Measurements from ENCODE around the gene C6orf118.

The C6orf118 gene

GRCh38 chr6:165244524-165245247 lies 64.7 kb downstream of the C6orf118 start:
- H3K56ac ChIP-seq (ENCODE audit: low read length): no peak overlapping the region
- H3K4me2 ChIP-seq (ENCODE audit: low read length): no peak overlapping the region
- H4K8ac ChIP-seq (ENCODE audit: low read depth, low read length): no peak overlapping the region
- no peaks in the 10 kb centered on the region for H3K27me3 ChIP-seq (ENCODE audit: insufficient read depth, low read length, poor library complexity)
- H2AK5ac ChIP-seq (ENCODE audit: low read length): no peak overlapping the region
- H2BK120ac ChIP-seq (ENCODE audit: low read depth, low read length): no peak overlapping the region
- no peaks in the 10 kb centered on the region for H3K79me1 ChIP-seq (ENCODE audit: low read length)
- H3K27ac ChIP-seq (ENCODE audit: low read depth, low read length): no peak overlapping the region
- DNase-seq: peak; percentile 31
- H3K9ac ChIP-seq (ENCODE audit: low read length): no peak overlapping the region
- no peak overlapping the region for H4K5ac ChIP-seq (ENCODE audit: low read length)
- H3K79me2 ChIP-seq (ENCODE audit: control insufficient read depth, insufficient read depth, low read length): no peaks in the 10 kb centered on the region
- no peak overlapping the region for H2BK5ac ChIP-seq (ENCODE audit: low read length)
- WGBS (ENCODE audit: extremely low coverage, insufficient coverage, low lambda C conversion rate): no CpG with 5 or more reads among the region's 12 CpGs
- no peaks in the 10 kb centered on the region for H3K4me1 ChIP-seq (ENCODE audit: control insufficient read depth, low read depth, low read length)
- no peaks in the 10 kb centered on the region for H3K36me3 ChIP-seq (ENCODE audit: control insufficient read depth, insufficient read depth, low read length)
- H2BK15ac ChIP-seq (replicated peaks; ENCODE audit: low read depth): no peak overlapping the region
- no peak overlapping the region for H3K18ac ChIP-seq (ENCODE audit: low read length)
- H3K23ac ChIP-seq (ENCODE audit: low read length): no peak overlapping the region
- H3K4ac ChIP-seq (ENCODE audit: low read depth, low read length): no peak overlapping the region
- H3K4me3 ChIP-seq (ENCODE audit: low read length): no peak overlapping the region

DNA sequence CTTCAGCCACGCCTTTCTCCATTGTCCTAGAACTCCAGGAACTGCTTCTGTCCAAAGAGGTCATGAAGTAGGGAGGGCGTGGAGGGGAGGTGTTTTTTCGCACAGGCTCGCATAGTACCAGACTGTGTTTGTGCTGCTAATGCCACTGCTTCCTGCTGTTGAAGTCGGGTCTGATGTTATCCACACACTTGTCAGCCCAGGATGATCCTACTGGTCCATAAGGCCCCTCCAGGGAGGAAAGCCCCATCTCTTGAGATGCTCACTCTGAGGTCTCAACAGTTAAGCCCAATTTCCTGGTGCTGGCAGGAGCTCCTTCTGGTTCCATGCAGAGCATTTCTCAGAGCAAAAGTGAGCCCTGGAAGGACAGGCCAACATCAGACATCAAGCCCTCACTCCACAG lies 65.6 kb downstream of the C6orf118 start:
- Histone ChIP-seq H2BK120ac (ENCODE audit: low read depth, low read length) (no peak overlapping the region), H3K79me1 (ENCODE audit: low read length) (no peaks in the 10 kb centered on the region), H4K5ac (ENCODE audit: low read length) (no peak overlapping the region), H4K8ac (ENCODE audit: low read depth, low read length) (no peak overlapping the region), H3K56ac (ENCODE audit: low read length) (no peak overlapping the region), H3K18ac (ENCODE audit: low read length) (no peak overlapping the region), H3K27ac (ENCODE audit: low read depth, low read length) (no peak overlapping the region), H3K4me1 (ENCODE audit: control insufficient read depth, low read depth, low read length) (no peaks in the 10 kb centered on the region), H3K27me3 (ENCODE audit: insufficient read depth, low read length, poor library complexity) (no peaks in the 10 kb centered on the region), H2BK15ac (replicated peaks; ENCODE audit: low read depth) (no peak overlapping the region), H3K36me3 (ENCODE audit: control insufficient read depth, insufficient read depth, low read length) (no peaks in the 10 kb centered on the region), H3K4me2 (ENCODE audit: low read length) (no peak overlapping the region), H3K23ac (ENCODE audit: low read length) (no peak overlapping the region), H2AK5ac (ENCODE audit: low read length) (no peak overlapping the region), H3K9ac (ENCODE audit: low read length) (no peak overlapping the region), H3K79me2 (ENCODE audit: control insufficient read depth, insufficient read depth, low read length) (no peaks in the 10 kb centered on the region), H3K4me3 (ENCODE audit: low read length) (no peak overlapping the region), H3K4ac (ENCODE audit: low read depth, low read length) (no peak overlapping the region), H2BK5ac (ENCODE audit: low read length) (no peak overlapping the region)
- no peak for DNase-seq
- no CpG with 5 or more reads among the region's 5 CpGs for WGBS (ENCODE audit: extremely low coverage, insufficient coverage, low lambda C conversion rate)

DNA sequence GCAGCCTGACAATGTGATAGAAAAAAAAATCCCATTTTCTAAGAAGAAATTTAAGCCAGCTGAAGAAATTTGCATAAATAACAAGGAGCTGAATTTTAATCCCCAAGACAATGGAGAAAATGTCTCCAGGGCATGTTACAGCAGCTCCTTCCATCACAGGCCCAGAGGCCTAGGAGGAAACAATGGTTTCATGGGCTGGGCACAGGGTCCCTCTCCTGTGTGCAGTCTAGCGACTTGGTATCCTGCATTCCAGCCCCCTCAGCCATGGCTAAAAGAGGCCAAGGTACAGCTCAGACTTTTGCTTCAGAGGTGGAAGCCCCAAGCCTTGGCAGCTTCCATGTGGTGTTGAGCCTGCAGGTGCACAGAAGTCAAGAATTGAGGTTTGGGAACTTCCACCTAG lies 73.1 kb downstream of the C6orf118 start:
- Histone ChIP-seq H3K36me3 (ENCODE audit: control insufficient read depth, insufficient read depth, low read length) (no peaks in the 10 kb centered on the region), H3K79me1 (ENCODE audit: low read length) (no peaks in the 10 kb centered on the region), H3K18ac (ENCODE audit: low read length) (no peak overlapping the region), H2BK5ac (ENCODE audit: low read length) (no peak overlapping the region), H3K4me2 (ENCODE audit: low read length) (no peak overlapping the region), H4K8ac (ENCODE audit: low read depth, low read length) (no peak overlapping the region), H3K9ac (ENCODE audit: low read length) (no peak overlapping the region), H4K5ac (ENCODE audit: low read length) (no peak overlapping the region), H2BK15ac (replicated peaks; ENCODE audit: low read depth) (no peak overlapping the region), H3K4me1 (ENCODE audit: control insufficient read depth, low read depth, low read length) (no peaks in the 10 kb centered on the region), H3K79me2 (ENCODE audit: control insufficient read depth, insufficient read depth, low read length) (no peaks in the 10 kb centered on the region), H3K4ac (ENCODE audit: low read depth, low read length) (no peak overlapping the region), H3K27ac (ENCODE audit: low read depth, low read length) (no peak overlapping the region), H3K23ac (ENCODE audit: low read length) (no peak overlapping the region), H3K27me3 (ENCODE audit: insufficient read depth, low read length, poor library complexity) (no peaks in the 10 kb centered on the region), H2AK5ac (ENCODE audit: low read length) (no peak overlapping the region), H3K56ac (ENCODE audit: low read length) (no peak overlapping the region), H3K4me3 (ENCODE audit: low read length) (no peak overlapping the region), H2BK120ac (ENCODE audit: low read depth, low read length) (no peak overlapping the region)
- WGBS (ENCODE audit: extremely low coverage, insufficient coverage, low lambda C conversion rate): no CpG with 5 or more reads among the region's 1 CpG
- peak; percentile 21 for DNase-seq

GRCh38 chr6:165232731-165233488 lies 76.5 kb downstream of the C6orf118 start:
- no peaks in the 10 kb centered on the region for H3K79me2 ChIP-seq (ENCODE audit: control insufficient read depth, insufficient read depth, low read length)
- no peak overlapping the region for H3K56ac ChIP-seq (ENCODE audit: low read length)
- no peak overlapping the region for H2BK120ac ChIP-seq (ENCODE audit: low read depth, low read length)
- H3K4ac ChIP-seq (ENCODE audit: low read depth, low read length): no peak overlapping the region
- H3K18ac ChIP-seq (ENCODE audit: low read length): no peak overlapping the region
- H3K4me3 ChIP-seq (ENCODE audit: low read length): no peak overlapping the region
- no peaks in the 10 kb centered on the region for H3K27me3 ChIP-seq (ENCODE audit: insufficient read depth, low read length, poor library complexity)
- no peak overlapping the region for H2BK15ac ChIP-seq (replicated peaks; ENCODE audit: low read depth)
- H2AK5ac ChIP-seq (ENCODE audit: low read length): no peak overlapping the region
- no peak for DNase-seq
- H3K23ac ChIP-seq (ENCODE audit: low read length): no peak overlapping the region
- no peaks in the 10 kb centered on the region for H3K4me1 ChIP-seq (ENCODE audit: control insufficient read depth, low read depth, low read length)
- no peaks in the 10 kb centered on the region for H3K79me1 ChIP-seq (ENCODE audit: low read length)
- H3K9ac ChIP-seq (ENCODE audit: low read length): no peak overlapping the region
- no peak overlapping the region for H4K5ac ChIP-seq (ENCODE audit: low read length)
- H4K8ac ChIP-seq (ENCODE audit: low read depth, low read length): no peak overlapping the region
- H2BK5ac ChIP-seq (ENCODE audit: low read length): no peak overlapping the region
- no peak overlapping the region for H3K27ac ChIP-seq (ENCODE audit: low read depth, low read length)
- no CpG with 5 or more reads among the region's 8 CpGs for WGBS (ENCODE audit: extremely low coverage, insufficient coverage, low lambda C conversion rate)
- no peak overlapping the region for H3K4me2 ChIP-seq (ENCODE audit: low read length)
- H3K36me3 ChIP-seq (ENCODE audit: control insufficient read depth, insufficient read depth, low read length): no peaks in the 10 kb centered on the region

- no CpG with 5 or more reads among the region's 17 CpGs for WGBS (ENCODE audit: extremely low coverage, insufficient coverage, low lambda C conversion rate)
- no peaks in the 10 kb centered on the region for H3K36me3 ChIP-seq (ENCODE audit: control insufficient read depth, insufficient read depth, low read length)
- H3K9ac ChIP-seq (ENCODE audit: low read length): no peak overlapping the region
- no peak overlapping the region for H4K8ac ChIP-seq (ENCODE audit: low read depth, low read length)
- H3K4ac ChIP-seq (ENCODE audit: low read depth, low read length): no peak overlapping the region
- H3K79me1 ChIP-seq (ENCODE audit: low read length): no peaks in the 10 kb centered on the region
- DNase-seq: peak; percentile 53
- no peak overlapping the region for H3K27ac ChIP-seq (ENCODE audit: low read depth, low read length)
- no peak overlapping the region for H4K5ac ChIP-seq (ENCODE audit: low read length)
- H3K4me2 ChIP-seq (ENCODE audit: low read length): no peak overlapping the region
- H3K4me3 ChIP-seq (ENCODE audit: low read length): no peak overlapping the region
- H3K23ac ChIP-seq (ENCODE audit: low read length): no peak overlapping the region
- H3K56ac ChIP-seq (ENCODE audit: low read length): no peak overlapping the region
- H3K18ac ChIP-seq (ENCODE audit: low read length): no peak overlapping the region
- no peaks in the 10 kb centered on the region for H3K79me2 ChIP-seq (ENCODE audit: control insufficient read depth, insufficient read depth, low read length)
- H2BK5ac ChIP-seq (ENCODE audit: low read length): no peak overlapping the region
- no peak overlapping the region for H2BK120ac ChIP-seq (ENCODE audit: low read depth, low read length)
- no peak overlapping the region for H2BK15ac ChIP-seq (replicated peaks; ENCODE audit: low read depth)
- no peaks in the 10 kb centered on the region for H3K4me1 ChIP-seq (ENCODE audit: control insufficient read depth, low read depth, low read length)
- H3K27me3 ChIP-seq (ENCODE audit: insufficient read depth, low read length, poor library complexity): no peaks in the 10 kb centered on the region
- H2AK5ac ChIP-seq (ENCODE audit: low read length): no peak overlapping the region
These were observed 77.5 kb downstream of the C6orf118 start for GRCh38 chr6:165231581-165232561.
